Measurements from ENCODE around the gene LTBP4. TPM values are rescaled to one million over a fixed set of nuclear protein-coding genes. Genes with fewer than 3 reads are reported as not detected.
A peak's percentile ranks its signal among the peaks of the same experiment; 100 is the strongest.

LTBP4 gene
- total RNA-seq, 1 donor = 16.6 TPM

DNA sequence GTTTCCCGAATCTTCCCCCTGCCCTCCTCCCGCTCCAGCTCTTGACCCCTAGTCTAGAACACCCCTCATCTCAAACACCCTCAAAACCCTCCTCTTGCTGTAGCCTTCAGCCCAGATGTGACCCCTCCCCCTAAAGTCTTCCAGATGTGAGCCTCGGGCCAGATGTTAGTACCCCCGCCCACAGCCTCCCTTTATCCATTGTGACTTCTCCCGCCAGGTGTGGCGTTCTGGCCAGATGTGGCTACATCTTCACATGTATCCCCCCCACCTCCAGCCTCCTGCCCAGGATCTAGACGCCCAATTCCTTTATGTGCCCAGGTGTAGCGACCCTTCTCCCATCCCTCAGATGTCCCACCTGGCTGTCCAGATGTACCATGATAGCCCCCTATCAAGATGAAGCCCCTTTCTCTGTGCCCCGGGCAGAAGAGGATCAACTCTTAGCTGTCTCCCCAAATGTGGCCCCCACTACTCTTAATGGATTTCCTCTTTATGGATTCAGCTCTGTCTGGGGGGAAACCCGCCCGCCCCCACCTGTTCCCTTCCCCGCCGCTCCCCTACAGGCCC lies 517 bp upstream of the LTBP4 start:
- Histone ChIP-seq H3K27ac (ENCODE audit: low read depth, low read length) (no peak overlapping the region), H2AFZ (ENCODE audit: low read length) (no peak overlapping the region), H3K4me2 (ENCODE audit: insufficient read depth, low read length) (no peak overlapping the region), H3K79me2 (ENCODE audit: insufficient read depth, low read length) (no peaks in the 10 kb centered on the region), H3K9me3 (ENCODE audit: low read depth, low read length) (no peaks in the 10 kb centered on the region), H3K4me1 (ENCODE audit: insufficient read depth, low read length) (peaks cover 40% of the 10 kb centered on the region), H3K4me3 (ENCODE audit: insufficient read depth, low read length) (peak overlapping the region; percentile 28), H4K20me1 (ENCODE audit: insufficient read depth, low read length) (peaks cover 6% of the 10 kb centered on the region), H3K36me3 (ENCODE audit: insufficient read depth, low read length) (no peaks in the 10 kb centered on the region), H3K27me3 (ENCODE audit: insufficient read depth, low read length) (peaks cover 25% of the 10 kb centered on the region)
- DNase-seq (ENCODE audit: insufficient read length, low spot score, missing footprints) = peak; percentile 62
- TF ChIP-seq, protein P1, sequence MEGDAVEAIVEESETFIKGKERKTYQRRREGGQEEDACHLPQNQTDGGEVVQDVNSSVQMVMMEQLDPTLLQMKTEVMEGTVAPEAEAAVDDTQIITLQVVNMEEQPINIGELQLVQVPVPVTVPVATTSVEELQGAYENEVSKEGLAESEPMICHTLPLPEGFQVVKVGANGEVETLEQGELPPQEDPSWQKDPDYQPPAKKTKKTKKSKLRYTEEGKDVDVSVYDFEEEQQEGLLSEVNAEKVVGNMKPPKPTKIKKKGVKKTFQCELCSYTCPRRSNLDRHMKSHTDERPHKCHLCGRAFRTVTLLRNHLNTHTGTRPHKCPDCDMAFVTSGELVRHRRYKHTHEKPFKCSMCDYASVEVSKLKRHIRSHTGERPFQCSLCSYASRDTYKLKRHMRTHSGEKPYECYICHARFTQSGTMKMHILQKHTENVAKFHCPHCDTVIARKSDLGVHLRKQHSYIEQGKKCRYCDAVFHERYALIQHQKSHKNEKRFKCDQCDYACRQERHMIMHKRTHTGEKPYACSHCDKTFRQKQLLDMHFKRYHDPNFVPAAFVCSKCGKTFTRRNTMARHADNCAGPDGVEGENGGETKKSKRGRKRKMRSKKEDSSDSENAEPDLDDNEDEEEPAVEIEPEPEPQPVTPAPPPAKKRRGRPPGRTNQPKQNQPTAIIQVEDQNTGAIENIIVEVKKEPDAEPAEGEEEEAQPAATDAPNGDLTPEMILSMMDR (IDR thresholded peaks at IDR 0.05; ENCODE audit: extremely low read depth, low read depth, low read length) = no peak

- Histone ChIP-seq H3K79me2 (ENCODE audit: insufficient read depth, low read length) (no peaks in the 10 kb centered on the region), H3K4me2 (ENCODE audit: insufficient read depth, low read length) (peak overlapping the region; percentile 81), H3K27me3 (ENCODE audit: insufficient read depth, low read length) (peaks cover 22% of the 10 kb centered on the region), H3K36me3 (ENCODE audit: insufficient read depth, low read length) (no peaks in the 10 kb centered on the region), H3K4me3 (ENCODE audit: insufficient read depth, low read length) (no peak overlapping the region), H3K4me1 (ENCODE audit: insufficient read depth, low read length) (peaks cover 32% of the 10 kb centered on the region), H2AFZ (ENCODE audit: low read length) (no peak overlapping the region), H3K27ac (ENCODE audit: low read depth, low read length) (no peak overlapping the region), H3K9me3 (ENCODE audit: low read depth, low read length) (no peaks in the 10 kb centered on the region), H4K20me1 (ENCODE audit: insufficient read depth, low read length) (peaks cover 6% of the 10 kb centered on the region)
- TF ChIP-seq, protein P1 (IDR thresholded peaks at IDR 0.05; ENCODE audit: extremely low read depth, low read depth, low read length) = no peak
- DNase-seq (ENCODE audit: insufficient read length, low spot score, missing footprints) = peak; percentile 68
These were observed 1.9 kb downstream of the LTBP4 start for GRCh38 chr19:40603071-40603388.

DNA sequence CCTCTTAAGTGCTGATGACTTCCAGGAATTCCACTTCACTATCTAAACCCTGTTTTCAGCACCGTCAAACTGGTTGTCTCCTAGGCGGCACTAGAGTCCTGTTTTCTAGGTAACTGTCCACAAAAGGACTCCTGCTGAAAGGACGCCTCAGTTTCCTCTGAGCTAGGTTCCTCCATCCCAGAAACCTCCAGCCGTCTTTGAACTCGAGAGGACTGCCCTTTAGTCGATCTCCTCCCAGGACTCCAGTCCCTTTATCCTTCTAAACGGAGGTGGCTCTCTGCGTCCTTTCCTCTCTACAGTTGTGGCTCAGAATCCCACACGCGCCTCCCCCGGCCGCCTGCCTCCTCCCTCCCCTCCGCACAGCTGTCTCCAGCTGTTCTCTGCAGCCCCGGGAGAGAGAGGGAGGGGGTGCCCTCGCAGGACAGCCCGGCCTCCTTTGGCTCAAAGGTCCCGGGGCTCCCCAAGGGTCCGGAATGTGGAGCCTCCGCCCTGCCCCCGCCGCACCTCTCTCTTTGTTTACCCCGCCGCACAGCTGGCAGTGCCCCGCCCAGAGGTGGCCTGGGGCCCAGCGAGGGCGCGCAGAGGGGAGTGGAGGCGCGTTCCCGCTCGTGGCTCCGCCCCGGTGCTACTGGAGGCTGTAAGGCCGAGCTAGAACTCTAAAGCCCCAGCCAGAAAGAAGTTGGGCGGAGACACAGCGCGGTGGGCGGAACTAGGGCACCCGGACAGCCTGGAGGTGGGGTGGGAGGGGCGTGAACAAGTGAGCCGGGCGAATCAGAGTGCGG lies 2.4 kb downstream of the LTBP4 start:
- no peaks in the 10 kb centered on the region for H3K36me3 ChIP-seq (ENCODE audit: insufficient read depth, low read length)
- no peaks in the 10 kb centered on the region for H3K9me3 ChIP-seq (ENCODE audit: low read depth, low read length)
- H3K4me1 ChIP-seq (ENCODE audit: insufficient read depth, low read length) = peaks cover 27% of the 10 kb centered on the region
- H3K4me2 ChIP-seq (ENCODE audit: insufficient read depth, low read length) = peak overlapping the region; percentile 81
- peaks cover 22% of the 10 kb centered on the region for H3K27me3 ChIP-seq (ENCODE audit: insufficient read depth, low read length)
- TF ChIP-seq, protein P1 (IDR thresholded peaks at IDR 0.05; ENCODE audit: extremely low read depth, low read depth, low read length) = no peak
- no peak overlapping the region for H3K27ac ChIP-seq (ENCODE audit: low read depth, low read length)
- H3K4me3 ChIP-seq (ENCODE audit: insufficient read depth, low read length) = peak overlapping the region; percentile 71
- peaks cover 6% of the 10 kb centered on the region for H4K20me1 ChIP-seq (ENCODE audit: insufficient read depth, low read length)
- no peaks in the 10 kb centered on the region for H3K79me2 ChIP-seq (ENCODE audit: insufficient read depth, low read length)
- DNase-seq (ENCODE audit: insufficient read length, low spot score, missing footprints) = peak; percentile 100
- peak overlapping the region; percentile 66 for H2AFZ ChIP-seq (ENCODE audit: low read length)

- Histone ChIP-seq H3K9me3 (ENCODE audit: low read depth, low read length) (no peaks in the 10 kb centered on the region), H3K79me2 (ENCODE audit: insufficient read depth, low read length) (no peaks in the 10 kb centered on the region), H3K4me1 (ENCODE audit: insufficient read depth, low read length) (peaks cover 29% of the 10 kb centered on the region), H3K4me3 (ENCODE audit: insufficient read depth, low read length) (peak overlapping the region; percentile 71), H3K4me2 (ENCODE audit: insufficient read depth, low read length) (peak overlapping the region; percentile 81), H3K27me3 (ENCODE audit: insufficient read depth, low read length) (peaks cover 16% of the 10 kb centered on the region), H3K27ac (ENCODE audit: low read depth, low read length) (no peak overlapping the region), H2AFZ (ENCODE audit: low read length) (peak overlapping the region; percentile 41), H4K20me1 (ENCODE audit: insufficient read depth, low read length) (peaks cover 1% of the 10 kb centered on the region), H3K36me3 (ENCODE audit: insufficient read depth, low read length) (no peaks in the 10 kb centered on the region)
- TF ChIP-seq, protein P1 (IDR thresholded peaks at IDR 0.05; ENCODE audit: extremely low read depth, low read depth, low read length) = no peak
- DNase-seq (ENCODE audit: insufficient read length, low spot score, missing footprints) = no peak
These were observed 3.0 kb downstream of the LTBP4 start for GRCh38 chr19:40604171-40604646.

Measured in osteoblast (primary cell).